HEK293 (cell line): Measurements from ENCODE around the gene ATOSA.

ENCODE experiments used
- CTCF ChIA-PET: fragments of 350-600 bp; formaldehyde crosslinking; extraction: SDS; loops from one replicate; lab custom pipeline; 2021; ENCODE audit warnings: antibody characterized with exemption; lab: Yijun Ruan, JAX
- POLR2A ChIA-PET: fragments of 300-600 bp; formaldehyde crosslinking; extraction: SDS; loops from one replicate; lab custom pipeline; 2020; ENCODE audit warnings: antibody characterized with exemption, inconsistent platforms; lab: Yijun Ruan, JAX
- H3K27ac ChIP-seq: fragments of 200-500 bp; sonication (Bioruptor generic); 2 replicates; pipeline ENCODE4 v1.5.1; 2014; ENCODE audit warnings: low read depth, low read length, control low read depth, inconsistent platforms; ENCODE audit errors: extremely low read depth
- H3K36me3 ChIP-seq, 2 experiments: fragments of 200-500 bp in 1 of 2; sonication (Bioruptor generic) in 1 of 2; 1 replicate in 1 of 2; 2 replicates in 1 of 2; pipeline ENCODE4 v1.5.1; 2014 to 2017; ENCODE audit warnings: inconsistent platforms in 2 of 2, low read length in 2 of 2; ENCODE audit not compliant: control insufficient read depth in 2 of 2, insufficient read depth in 1 of 2
- H3K4me1 ChIP-seq: fragments of 200-500 bp; sonication (Bioruptor generic); 2 replicates; pipeline ENCODE4 v1.5.1; 2014; ENCODE audit warnings: mild to moderate bottlenecking, low read length, inconsistent platforms; ENCODE audit not compliant: control insufficient read depth, insufficient read depth
- H3K4me3 ChIP-seq: 2 replicates; pipeline ENCODE4 v1.5.1; 2011; ENCODE audit warnings: low read depth, mild to moderate bottlenecking, control low read depth, low read length, moderate library complexity
- H3K9me3 ChIP-seq: fragments of 200-500 bp; sonication (Bioruptor generic); 2 replicates; pipeline ENCODE4 v1.5.1; 2014; ENCODE audit warnings: low read depth, low read length, inconsistent platforms; ENCODE audit not compliant: control insufficient read depth, insufficient read depth
- ZNF138 ChIP-seq: fragments of 450-650 bp; formaldehyde crosslinking; IDR thresholded peaks from 2 replicates; pipeline ENCODE4 v1.5.1; 2016; ENCODE audit warnings: missing biosample characterization, missing genetic modification characterization, borderline replicate concordance
- ZNF530 ChIP-seq: fragments of 450-650 bp; formaldehyde crosslinking; IDR thresholded peaks from 2 replicates; pipeline ENCODE4 v1.5.1; 2016; ENCODE audit warnings: low read depth, missing biosample characterization, missing genetic modification characterization
- ZNF629 ChIP-seq: fragments of 450-650 bp; formaldehyde crosslinking; IDR thresholded peaks from 2 replicates; pipeline ENCODE4 v1.5.1; 2017; ENCODE audit warnings: missing biosample characterization, missing genetic modification characterization

Gene ATOSA

GRCh38 chr15:52635908-52636307 lies 43.3 kb downstream of the ATOSA start:
- TF ChIP-seq ZNF629 (tag by site-specific recombination) (no peak), ZNF530 (tag by site-specific recombination) (no peak), ZNF138 (tag by site-specific recombination) (no peak)
- TF ChIP-seq, all 188 proteins: peak for 0
- no peaks in the 10 kb centered on the region for H3K9me3 ChIP-seq
- CTCF ChIA-PET: interaction anchor here (0.7 kb wide), 1 partner anchor 15 kb away, joined by 4 read pairs; no protein-coding TSS in a partner anchor
- H3K4me1 ChIP-seq: no peaks in the 10 kb centered on the region
- no peak overlapping the region for H3K4me3 ChIP-seq
- H3K27ac ChIP-seq: no peak overlapping the region
- POLR2A ChIA-PET: interaction anchor here (1.2 kb wide), 1 partner anchor 43 kb away, joined by 3 read pairs; no protein-coding TSS in a partner anchor
- H3K36me3 ChIP-seq: no peaks in the 10 kb centered on the region; a peak in 1 of 3 replicates
